ENCODE measurements around the gene HSPA12B.

- TF ChIP-seq, protein P1, sequence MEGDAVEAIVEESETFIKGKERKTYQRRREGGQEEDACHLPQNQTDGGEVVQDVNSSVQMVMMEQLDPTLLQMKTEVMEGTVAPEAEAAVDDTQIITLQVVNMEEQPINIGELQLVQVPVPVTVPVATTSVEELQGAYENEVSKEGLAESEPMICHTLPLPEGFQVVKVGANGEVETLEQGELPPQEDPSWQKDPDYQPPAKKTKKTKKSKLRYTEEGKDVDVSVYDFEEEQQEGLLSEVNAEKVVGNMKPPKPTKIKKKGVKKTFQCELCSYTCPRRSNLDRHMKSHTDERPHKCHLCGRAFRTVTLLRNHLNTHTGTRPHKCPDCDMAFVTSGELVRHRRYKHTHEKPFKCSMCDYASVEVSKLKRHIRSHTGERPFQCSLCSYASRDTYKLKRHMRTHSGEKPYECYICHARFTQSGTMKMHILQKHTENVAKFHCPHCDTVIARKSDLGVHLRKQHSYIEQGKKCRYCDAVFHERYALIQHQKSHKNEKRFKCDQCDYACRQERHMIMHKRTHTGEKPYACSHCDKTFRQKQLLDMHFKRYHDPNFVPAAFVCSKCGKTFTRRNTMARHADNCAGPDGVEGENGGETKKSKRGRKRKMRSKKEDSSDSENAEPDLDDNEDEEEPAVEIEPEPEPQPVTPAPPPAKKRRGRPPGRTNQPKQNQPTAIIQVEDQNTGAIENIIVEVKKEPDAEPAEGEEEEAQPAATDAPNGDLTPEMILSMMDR (IDR thresholded peaks at IDR 0.05), result no peak
- TF ChIP-seq SP1 (CRISPR knock-in tag; conservative IDR thresholded peaks at IDR 0.05) (no peak), OVOL2 (CRISPR knock-in tag; IDR thresholded peaks at IDR 0.05; ENCODE audit: borderline replicate concordance) (no peak), HMGXB4 (CRISPR knock-in tag; IDR thresholded peaks at IDR 0.05) (no peak), PREB (CRISPR knock-in tag; IDR thresholded peaks at IDR 0.05; ENCODE audit: borderline replicate concordance) (no peak), KAT7 (CRISPR knock-in tag; IDR thresholded peaks at IDR 0.05; ENCODE audit: borderline replicate concordance) (no peak), JUN (CRISPR knock-in tag; IDR thresholded peaks at IDR 0.05) (no peak), AFF4 (CRISPR knock-in tag; IDR thresholded peaks at IDR 0.05; ENCODE audit: borderline replicate concordance) (no peak)
- TF ChIP-seq, protein P2, sequence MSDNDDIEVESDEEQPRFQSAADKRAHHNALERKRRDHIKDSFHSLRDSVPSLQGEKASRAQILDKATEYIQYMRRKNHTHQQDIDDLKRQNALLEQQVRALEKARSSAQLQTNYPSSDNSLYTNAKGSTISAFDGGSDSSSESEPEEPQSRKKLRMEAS (CRISPR knock-in tag; IDR thresholded peaks at IDR 0.05), result no peak
These were observed 24.8 kb downstream of the HSPA12B start for GRCh38 chr20:3757268-3757667.
